Central memory CD4-positive, alpha-beta T cell (primary cell): ENCODE data around the gene LYRM4.

Source experiments
- DNase-seq: peaks from one replicate; pipeline ENCODE4 v3.0.0; 2022

The LYRM4 gene

DNA sequence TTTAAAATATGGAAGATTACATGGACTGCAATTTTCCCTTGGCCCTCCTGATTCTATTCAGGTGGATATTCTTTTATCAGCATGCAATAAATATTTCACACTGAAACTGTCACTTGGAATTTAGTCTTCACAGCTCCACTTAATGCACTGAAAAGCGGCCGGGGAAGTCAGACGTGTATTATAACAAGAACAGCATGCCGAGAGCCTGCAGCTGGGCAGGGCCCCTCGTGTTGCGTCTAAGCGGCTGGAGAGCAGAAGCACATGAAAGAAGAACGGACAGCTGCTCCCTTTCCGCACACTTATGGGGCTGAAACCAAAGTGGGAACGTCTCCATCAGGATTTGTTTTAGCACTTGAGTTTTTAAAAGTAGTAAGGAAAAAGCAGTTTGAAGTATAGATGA lies 57.2 kb downstream of the LYRM4 start:
- DNase-seq, result no peak

DNA sequence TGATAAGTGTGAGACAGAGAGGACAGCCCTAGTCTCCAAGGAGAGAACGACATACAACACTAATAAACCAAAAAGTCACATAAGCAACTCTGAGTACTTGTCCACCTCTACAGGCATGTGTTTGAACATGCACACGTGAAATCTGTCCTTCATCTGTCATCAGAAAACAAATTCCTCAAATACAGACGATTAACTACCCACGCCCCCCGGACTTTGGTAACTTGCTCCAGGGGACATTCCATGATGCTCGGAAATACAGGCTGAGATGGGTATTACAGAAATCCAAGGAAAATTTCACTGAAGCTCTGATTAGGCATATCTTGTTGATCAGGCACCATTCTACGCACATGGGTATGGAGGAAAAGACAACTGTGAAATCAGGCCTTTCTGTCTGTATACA lies 57.8 kb downstream of the LYRM4 start:
- DNase-seq, result no peak

DNA sequence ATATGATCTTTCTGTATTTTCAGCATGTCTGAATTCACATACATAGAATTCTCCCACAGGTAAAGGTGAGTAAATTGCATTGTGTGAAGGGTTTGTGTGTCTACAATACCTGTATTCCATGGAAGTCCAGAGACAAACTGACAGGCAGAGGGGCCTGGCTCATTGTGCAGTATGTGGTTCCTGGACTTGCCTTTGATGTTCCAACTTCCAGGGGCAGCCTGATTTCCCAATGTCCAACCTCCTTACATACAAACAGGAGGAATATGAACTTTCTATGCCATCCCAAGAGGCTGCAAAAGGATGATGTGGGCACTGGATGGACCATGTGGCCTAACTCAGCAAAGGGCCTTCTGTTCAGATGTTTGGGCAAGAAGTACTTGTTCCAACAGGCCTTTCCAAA lies 58.5 kb downstream of the LYRM4 start:
- DNase-seq, result no peak

DNA sequence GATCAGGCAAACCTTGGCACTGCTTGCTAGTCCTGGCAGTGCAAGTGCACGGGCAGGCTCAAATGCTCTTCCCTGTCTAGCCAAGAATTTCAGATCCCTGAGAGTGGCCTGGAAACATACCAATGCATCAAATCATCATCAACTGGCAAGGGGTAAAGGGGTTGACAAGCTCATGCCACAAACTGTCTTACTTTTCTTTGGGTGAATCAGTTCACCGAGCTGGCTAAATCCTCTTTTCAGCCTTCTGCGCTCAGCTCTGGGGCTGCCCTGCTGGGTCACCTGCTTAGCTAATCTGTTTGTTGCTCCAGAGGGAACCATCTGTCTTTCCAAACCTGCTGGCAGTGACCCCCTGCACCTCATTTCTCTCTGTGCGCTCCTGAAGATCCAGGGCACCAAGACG lies 59.5 kb downstream of the LYRM4 start:
- DNase-seq, result no peak

DNA sequence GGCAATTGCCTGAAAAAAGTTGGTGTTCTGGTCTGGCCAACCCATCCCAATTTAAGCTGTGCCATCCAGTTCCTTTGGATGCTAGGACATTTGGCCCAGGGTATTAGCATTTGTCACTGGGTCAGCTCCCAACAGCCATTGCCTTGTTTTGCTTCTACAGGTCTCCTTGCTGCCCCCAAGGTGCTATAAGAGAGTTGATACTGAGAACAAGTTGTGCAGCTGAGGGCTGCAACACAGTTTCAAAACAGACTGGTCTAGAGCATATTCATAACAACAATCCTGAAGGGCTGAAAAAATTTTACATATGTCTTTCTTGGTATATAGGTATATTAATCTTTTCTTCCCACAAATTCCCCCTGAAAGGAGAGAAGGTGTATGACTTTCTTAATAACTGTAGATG lies 61.0 kb downstream of the LYRM4 start:
- no peak for DNase-seq

DNA sequence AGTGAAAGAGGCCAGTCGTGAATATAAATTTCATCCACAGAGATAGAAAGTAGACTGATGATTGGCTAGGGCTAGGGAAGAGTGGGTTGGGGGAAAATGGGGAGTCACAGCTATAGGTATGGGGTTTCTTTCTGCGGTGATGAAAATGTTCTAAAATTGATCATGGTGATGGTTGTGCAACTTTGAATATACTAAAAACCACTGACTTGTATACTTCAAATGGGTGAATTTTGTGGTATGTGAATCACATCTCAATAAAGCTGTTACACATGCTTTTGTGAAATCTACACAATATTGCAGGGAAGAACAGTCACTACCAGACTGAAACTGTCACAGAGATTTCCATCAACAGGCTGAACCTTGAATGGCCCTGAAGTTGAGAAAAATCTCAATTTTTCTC lies 61.5 kb downstream of the LYRM4 start:
- no peak for DNase-seq

DNA sequence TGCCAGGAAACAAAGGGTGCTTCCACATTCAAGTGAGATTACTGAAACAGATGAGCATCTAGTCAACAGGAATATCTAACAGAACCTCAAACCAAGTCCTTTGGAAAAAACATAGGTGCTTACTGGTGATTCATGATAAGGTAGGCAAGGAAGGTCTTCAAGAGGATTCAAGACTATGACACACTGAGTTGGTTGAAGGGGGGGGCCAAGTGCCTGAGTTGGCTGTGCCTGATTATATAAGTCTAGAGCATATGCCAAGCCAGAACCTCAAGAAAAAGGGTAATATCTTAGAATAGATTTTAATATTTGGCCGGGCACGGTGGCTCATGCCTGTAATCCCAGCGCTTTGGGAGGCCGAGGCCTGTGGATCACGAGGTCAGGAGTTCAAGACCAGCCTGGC lies 63.7 kb downstream of the LYRM4 start:
- no peak for DNase-seq

DNA sequence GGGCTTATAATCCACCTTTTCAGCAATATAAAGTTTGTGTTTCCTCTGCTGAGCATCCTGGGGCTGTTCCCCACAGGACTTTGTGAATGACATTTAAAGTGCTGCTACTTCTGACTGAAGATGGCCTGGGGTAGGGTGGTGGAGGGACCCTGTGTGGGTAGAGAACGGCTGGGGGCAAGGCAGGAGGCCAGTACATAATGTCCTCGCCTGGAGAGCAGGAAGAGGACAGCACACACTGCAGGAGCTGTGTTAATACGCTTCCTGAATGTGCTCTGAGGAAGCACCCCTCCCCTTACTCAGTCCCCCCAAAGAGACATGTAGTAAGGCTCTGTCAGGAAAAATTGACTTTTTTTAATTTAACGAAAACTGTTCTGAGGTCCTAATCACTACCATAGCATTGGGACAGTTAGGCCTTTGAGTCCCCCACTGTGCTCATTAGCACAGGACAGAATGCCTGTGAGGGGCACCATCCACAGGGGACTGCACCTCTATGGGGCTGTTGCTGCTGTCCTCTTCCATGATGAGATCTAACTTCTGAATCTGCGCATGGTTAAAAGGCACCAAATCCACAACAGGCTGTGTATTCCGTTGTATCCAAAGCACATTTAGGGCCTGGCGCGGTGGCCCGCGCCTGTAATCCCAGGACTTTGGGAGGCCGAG lies 68.5 kb downstream of the LYRM4 start:
- no peak for DNase-seq

DNA sequence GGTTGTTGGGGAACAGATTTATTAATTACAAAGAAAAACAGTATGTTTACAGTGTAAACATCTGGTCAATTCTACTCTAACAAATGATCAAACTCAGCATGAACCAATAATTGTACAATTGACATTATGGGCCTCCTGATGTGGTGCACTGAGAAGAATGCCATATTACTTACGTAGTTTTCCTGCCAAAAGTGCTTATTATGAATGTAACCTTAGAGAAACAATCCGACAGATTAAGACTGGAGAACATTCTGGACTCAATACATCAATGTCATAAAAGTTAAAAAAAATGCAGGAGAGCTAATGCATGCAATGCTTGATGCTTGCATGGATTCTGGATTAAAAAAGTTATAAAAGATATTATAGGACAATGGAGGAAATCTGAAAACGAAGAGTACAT lies 69.0 kb downstream of the LYRM4 start:
- no peak for DNase-seq

DNA sequence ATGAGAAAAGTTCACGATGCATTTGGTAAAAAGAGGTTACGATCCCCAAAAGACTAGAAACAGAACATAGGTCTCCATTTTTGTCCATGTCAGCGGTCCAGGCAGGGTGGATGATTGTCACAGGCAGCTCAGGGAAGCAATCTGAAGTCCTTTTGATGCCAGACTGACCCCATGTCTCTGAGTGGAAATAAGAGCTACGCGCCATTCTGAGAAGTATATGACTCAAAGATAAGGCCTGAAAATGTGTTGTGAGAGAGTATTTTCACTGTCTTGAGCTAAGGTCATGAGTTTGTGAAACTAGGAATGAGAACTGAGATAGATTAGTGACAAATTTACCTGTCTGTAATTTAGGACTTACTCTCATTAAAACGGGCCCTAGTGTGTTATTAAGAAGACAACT lies 69.5 kb downstream of the LYRM4 start:
- no peak for DNase-seq

DNA sequence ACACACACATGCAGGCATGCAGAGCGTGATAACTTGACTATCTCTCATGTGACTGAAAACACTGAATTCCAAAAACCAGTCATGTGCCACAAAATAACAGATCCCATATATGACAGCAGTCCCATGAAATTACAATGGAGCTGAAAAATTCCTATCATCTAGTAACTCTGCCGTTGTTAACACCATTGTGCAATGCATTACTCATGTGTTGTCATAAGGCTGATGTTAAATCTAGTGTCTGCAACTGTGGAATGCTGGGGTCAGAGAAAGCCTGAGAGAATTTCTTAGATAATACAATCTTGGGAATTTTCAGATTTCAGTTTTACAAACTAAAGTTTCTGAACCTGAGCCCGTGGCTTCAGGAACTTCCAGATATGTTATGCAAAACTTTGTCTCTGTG lies 70.2 kb downstream of the LYRM4 start:
- no peak for DNase-seq

DNA sequence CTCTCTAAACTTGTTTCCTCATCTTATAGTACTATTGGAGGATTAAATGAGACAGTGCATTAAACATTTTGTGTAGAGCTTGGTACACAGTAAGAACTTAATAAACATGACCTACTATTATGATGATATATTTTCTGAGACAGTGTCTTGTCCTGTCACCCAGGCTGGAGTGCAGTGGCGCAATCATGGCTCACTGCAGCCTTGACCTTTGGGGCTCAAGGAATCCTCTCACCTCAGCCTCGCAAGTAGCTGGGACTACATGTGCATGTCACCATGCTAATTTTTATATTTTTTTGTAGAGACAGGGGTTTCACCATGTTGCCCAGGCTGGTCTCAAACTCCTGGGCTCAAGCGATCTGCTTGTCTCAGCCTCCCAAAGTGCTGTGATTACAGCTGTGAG lies 72.1 kb downstream of the LYRM4 start:
- no peak for DNase-seq

DNA sequence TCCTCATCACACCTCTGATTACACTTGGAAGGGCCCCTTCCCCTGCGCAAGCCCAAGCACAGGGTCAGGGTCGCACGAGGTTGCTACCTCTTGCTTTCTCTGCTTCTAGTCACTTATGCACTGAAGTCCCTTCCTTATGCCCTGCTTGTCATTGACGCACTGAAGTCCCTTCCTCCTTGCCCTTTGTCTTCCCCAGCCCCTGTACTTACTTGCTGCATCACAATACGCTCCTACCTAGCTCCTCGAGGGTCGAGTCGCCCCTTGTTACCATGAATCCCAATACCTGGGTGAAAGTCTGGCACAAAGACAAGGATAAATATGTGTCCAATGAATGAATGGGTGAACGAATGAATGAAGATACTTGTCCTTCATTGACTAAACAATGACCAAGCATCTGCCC lies 75.9 kb downstream of the LYRM4 start:
- DNase-seq, result no peak

DNA sequence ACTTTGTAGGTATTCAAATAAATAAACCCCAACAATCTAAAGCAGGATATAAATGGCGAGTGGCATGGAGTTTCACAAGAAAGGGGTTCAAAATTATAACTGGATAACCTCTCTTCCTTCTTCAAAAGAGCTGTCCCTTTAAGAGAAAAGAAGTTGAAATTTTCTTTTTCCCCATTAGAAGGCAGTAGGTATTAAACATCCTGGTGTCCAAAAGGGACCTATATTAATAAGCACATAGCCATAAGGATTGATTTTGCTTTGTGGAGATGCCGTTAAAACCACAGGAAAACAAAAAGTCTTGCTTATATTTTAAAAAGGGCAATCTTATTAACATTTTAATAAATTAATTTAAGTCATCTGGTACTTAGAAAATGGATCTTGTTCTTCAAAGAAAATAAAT lies 76.5 kb downstream of the LYRM4 start:
- DNase-seq, result no peak

DNA sequence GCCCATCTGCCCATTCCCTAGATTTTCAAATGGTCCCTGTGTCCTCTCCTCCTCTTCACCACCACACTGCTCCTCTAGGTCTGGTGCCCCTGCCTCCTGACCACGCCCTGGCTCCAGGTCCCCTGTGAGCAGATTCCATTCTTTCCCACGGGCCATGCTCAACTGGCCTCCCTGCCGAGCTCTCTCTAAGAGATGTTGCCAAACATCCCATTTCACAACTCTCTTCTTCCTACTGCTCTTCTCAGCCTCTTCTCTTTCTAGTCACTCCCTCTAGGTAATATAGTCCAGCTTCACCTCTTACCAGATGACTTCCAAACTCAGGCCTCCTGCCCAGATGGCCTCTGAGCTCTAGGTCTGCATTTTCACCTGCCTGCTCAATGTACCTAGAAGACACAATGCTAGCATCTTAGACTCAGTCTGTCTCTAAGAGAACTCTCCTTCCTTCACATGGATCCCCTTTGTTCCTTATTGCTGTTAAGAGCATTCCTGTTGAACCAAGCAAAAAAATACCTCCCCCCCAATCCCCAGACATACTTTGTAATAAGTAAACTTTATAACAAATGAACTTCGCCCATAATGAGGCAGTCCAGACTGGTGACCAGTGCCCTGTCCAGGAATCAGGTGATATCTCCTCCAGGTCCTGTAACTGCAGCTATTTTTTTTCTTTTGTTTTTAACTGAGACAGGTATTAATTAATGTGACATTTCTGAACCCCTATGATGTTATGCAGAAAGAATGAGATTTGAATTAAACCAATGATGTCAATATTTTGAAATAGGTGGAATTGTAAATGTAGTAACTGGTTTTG lies 79.0 kb downstream of the LYRM4 start:
- DNase-seq, result no peak

DNA sequence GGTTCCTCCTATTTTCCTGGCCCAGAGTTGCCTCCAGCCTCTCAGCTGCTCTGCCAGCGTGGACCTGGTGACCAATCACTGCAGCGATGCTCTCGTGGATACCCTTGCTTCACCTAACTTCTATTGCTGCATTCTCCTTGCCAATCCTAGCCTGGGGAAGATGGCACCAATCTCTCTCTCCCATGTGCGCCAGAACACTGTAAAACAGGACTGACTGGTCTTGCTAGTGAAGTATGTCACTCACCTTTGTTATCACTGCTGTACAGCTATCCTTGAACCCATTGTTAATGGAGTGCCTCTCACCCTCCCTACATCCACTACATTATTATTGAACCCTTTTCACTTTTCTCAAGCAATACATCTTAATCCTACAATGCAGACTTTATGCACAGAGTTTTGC lies 80.1 kb downstream of the LYRM4 start:
- no peak for DNase-seq

DNA sequence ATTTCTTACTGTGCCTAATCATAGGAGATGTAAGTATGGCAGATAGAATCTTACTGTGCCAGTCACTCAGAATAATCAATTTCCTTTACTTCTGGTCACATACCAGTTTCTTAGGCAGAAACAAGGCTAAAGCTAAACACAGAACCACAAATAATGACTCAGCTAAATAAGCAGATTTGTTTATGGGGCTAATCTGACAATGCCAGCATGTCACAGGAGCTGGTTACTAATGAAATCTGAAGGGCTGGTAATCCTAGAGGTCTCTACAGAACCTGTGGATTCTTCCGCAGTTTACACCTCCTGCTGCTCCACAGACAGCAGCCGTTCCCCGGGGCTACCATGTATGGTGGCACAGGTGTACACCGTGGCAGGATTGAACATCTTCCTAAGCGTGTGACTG lies 80.8 kb downstream of the LYRM4 start:
- no peak for DNase-seq

DNA sequence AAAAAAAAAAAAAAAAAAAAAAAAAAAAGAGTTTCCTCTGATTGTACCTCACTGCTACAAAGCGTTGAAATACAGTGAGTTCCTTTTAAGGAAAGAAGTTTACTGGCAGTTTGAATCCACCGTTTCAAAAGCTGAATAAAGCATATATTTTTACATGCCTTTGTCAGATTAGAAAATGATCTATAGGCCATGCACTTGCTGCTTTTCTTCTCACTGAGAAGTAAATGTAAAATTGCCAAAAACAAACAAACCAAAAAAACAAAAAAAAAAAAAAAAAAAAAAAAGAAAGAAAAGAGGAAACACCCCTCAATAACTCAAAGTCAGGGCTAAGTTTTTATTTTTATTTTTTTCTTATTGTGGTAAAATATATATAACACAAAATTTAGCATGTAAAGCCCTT lies 81.9 kb downstream of the LYRM4 start:
- DNase-seq, result no peak

DNA sequence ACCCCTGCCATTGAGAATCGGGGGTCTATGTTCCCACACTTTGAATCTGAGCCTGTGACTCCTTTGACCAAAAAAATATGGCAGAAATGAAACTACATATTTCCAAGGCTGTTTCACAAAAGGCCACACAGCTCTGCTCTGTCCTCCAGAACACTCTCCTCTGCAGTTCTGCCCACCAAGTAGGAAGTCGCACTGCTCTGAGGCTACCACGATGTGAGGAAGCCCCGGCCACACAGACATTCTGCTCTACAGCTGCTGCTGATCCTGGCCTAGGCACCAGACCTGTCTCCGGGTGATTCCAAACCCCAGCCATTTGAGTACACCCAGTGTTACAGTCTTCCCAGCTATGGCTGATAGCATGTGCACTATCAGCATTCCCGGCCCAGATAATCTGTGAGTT lies 85.1 kb downstream of the LYRM4 start:
- no peak for DNase-seq

DNA sequence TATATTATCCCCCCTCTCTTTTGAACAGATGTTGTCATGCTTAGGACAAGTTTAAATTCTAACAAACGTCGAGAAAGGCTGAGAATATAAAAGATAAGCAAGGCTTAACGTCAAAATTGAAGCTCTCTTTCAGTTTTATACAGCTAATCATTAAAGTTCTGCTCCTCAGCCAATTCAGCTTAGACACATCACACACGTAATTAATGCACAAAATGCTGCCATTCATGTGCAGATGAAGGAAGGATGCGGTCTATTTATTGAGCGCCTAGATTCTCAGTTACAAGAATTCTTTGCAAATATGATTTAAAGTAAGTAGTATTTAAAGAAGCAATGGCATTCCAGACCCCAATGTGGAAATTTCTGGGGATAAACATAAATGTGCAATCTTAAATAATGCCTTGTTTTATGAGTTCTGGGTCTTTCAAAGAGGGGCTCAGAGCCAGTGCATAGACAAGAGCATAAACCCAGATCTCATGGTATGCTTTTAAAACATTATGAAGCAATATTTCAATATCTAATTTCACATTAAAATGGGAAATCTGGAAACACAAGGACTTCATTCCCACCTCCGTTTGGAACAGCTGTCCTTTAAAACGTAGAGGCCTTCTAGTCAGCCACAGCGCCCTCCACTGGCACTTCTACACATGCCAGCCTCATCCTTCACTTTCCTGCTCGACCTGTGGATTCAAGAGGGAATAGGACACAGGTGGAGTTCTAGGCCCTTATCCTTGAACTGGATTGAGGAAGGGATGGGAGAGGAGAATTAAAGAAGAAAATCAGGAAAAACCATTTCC lies 85.8 kb downstream of the LYRM4 start:
- DNase-seq, result peak; percentile 8

DNA sequence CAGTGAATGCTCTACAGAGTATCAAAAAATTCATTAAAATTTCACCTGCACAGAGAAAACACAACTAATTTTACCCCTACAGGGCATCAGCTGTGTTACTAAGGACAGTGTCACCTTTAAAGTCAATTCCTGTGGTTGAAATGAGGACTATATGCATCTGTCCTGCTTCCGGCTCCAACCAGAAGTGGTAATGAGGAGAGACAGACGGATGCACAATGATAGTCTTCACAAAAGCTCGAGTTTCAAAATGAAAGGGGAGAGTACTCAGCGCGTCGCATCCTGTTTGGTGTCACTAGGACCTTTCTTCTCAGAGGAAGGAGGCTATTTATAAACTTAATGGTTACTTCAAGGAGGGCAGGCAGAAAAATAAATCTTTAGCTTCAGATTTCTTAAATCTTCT lies 86.5 kb downstream of the LYRM4 start:
- peak; percentile 61 for DNase-seq

DNA sequence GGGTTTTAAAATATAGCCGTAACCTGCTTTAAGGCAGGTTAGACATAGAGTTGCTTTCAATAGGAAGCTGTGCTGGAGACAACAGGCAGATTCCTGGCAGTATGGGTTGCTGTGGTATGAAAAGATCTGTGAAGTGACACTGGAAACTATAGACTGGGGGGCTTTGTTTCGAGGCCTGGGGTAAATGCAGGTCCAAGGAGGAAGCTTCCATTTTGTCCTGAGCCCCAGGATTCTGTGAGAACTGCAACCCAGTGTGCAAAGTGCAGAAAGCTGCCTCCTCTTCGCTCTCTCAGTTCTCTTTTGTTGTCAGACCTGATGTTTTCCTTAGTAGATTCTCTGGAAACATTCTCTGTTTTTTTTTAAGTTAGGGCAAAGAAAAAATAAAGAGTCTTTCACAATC lies 86.9 kb downstream of the LYRM4 start:
- no peak for DNase-seq

DNA sequence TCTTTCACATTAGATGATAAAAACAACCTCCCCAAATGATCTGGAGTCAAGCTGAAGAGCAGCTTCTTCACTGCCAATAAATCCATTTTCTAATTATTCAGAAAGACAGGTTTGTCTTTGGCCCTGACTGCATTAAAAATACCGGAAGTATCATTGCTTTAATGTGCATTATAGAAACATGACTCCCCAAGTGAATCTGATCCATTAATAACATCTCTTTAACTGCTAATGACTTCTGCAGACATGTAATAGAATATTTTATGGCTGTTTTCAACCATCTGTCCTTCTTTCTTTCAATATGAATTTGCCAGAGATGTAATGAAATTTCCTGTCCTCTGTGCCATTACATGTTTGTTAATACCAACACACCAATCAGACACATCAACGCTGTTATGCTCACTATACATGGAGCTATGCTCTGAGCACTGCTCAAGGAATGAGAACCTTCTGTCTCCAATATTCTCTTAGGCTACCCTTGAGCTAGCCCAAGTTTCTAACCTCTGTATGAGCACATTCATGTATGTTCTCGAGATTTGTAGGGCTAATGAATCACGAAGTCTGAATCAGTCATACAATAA lies 87.8 kb downstream of the LYRM4 start:
- DNase-seq, result no peak
